Head of caudate nucleus (tissue), 42 donors: Measurements from ENCODE around the gene FEZ2.
A peak's percentile ranks its signal among the peaks of the same experiment; 100 is the strongest.

Source experiments
- DNase-seq, 42 donors: peaks; one replicate each; pipeline versions ENCODE4 v3.0.0 to v3.0.0-alpha.2; 2020 to 2021; ENCODE audit warnings: mixed read lengths in 7 of 42
- intact Hi-C: fragments of 100-400 bp; cut with DNase I; formaldehyde crosslinking; loops from one replicate; pipeline ENCODE4 v1.15.0; 2022

Gene FEZ2

DNA sequence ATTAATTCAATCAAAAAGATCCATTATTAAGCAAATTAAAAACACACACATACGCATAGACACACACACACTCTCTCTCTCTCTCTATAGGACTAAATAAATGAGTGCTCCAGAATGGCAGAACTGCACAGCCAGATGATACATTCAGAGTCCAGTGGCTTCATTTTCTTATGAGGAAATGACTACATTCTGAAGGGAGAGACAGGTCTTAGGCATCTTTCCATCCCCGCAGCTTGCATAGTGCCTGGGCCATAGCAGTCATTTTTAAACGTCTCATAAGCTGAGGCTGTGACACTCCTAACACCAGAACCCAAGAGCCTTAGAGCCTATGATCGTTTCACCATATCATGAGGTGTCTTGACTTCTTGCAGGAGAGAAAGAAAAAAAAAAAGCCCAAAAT lies 31.1 kb downstream of the FEZ2 start:
- intact Hi-C loops = no loop called here

DNA sequence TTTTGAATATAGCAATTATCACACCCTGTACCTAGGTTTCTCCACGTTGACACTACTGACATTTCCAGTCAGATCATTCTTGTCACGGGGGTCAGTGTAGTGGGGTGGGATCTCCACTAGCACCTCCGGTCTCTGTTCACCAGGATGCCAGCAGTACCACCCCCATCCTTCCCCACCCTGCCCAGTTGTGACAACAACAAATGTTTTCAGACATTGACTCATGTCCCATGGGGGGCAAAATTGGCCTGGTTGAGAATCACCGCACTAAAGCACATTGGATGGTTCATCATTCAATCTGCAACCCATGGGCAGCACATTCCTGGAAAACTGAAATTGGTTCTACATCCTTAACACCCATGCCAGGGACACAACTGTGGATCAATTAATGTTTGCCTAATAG lies 32.3 kb downstream of the FEZ2 start:
- no peak for DNase-seq
- intact Hi-C loops = no loop called here

More for the DNA sequence above, 31.1 kb downstream of the FEZ2 start:
- no peak for DNase-seq

- intact Hi-C loops = no loop called here
- peak in 30 of 42 donors; percentile 16 to 76 (median 44) for DNase-seq
Observed at GRCh38 chr2:36564377-36564930, 33.5 kb downstream of the FEZ2 start.

GRCh38 chr2:36562973-36563532 lies 34.9 kb downstream of the FEZ2 start:
- intact Hi-C loops = no loop called here
- peak in 30 of 42 donors; percentile 25 to 81 (median 54) for DNase-seq

DNA sequence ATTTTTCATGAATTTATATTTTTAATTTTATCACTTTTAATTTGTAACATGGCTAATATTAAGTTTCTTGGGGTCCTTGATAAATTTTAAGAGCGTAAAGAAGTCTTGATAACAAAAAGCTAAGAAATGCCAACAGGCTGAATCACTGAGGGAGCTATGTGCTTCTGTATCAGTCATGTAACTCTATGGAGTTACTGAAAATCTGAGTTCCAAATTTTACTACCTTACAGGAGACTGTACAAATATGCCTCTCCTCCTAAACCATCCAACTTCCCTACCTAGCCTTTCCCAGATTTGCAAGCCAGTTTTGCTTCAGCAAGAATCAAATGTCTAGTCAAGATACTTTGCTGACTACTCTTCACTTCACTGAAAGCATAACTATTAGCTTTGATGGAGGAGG lies 35.7 kb downstream of the FEZ2 start:
- intact Hi-C loops = no loop called here
- no peak for DNase-seq

DNA sequence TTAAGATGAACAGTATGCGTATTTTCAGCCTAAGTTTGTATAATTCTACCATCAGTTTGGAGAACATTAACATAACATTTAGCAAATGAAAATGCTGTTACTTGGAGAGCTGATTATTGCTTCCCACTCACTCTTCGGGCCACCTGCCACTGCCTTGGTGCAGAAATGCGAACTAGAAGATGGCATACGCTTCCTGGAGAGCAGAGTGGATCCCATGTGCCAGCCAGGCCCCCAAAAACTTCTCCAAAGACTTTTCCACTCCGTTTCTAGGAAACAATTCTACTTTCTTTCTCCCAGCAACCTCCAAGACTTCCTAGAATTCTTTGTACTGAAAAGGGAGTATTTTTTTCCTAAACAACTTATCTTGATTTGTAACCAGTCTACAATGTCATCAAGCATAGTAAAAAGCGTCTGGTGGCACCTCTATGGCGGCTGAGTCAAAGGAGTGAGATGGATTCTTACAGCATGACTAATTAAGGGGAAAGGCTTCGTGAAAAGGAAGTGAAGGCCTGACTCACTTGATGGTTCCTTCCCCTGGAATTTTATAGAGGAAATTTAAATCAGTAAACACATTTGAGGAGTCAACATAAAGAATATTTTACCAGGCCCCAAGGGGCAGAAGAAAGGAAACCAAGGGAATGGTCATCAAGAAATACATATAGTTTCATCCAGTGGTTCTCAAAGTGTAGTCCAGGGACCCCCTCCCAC lies 36.6 kb downstream of the FEZ2 start:
- no peak for DNase-seq
- intact Hi-C loops = no loop called here

DNA sequence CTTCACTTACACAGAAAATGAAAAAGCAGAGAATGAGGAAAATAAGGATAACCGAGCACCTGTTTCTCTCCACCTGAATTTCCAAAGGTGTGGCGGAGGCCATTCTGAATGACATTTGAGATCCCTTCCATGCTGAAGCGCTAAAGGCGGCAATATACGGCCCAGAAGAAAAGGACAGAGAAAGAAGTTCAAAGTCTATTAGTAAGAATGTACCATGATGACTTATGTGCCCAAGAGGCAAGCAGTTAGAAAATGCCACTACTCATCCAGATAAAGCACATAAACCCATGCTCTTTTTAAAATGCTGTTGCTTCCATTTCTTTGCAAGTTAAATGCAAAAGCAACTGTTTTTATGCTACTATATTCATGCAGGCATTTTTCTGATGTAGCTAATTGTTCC lies 37.2 kb downstream of the FEZ2 start:
- intact Hi-C loops = no loop called here
- DNase-seq = no peak

DNA sequence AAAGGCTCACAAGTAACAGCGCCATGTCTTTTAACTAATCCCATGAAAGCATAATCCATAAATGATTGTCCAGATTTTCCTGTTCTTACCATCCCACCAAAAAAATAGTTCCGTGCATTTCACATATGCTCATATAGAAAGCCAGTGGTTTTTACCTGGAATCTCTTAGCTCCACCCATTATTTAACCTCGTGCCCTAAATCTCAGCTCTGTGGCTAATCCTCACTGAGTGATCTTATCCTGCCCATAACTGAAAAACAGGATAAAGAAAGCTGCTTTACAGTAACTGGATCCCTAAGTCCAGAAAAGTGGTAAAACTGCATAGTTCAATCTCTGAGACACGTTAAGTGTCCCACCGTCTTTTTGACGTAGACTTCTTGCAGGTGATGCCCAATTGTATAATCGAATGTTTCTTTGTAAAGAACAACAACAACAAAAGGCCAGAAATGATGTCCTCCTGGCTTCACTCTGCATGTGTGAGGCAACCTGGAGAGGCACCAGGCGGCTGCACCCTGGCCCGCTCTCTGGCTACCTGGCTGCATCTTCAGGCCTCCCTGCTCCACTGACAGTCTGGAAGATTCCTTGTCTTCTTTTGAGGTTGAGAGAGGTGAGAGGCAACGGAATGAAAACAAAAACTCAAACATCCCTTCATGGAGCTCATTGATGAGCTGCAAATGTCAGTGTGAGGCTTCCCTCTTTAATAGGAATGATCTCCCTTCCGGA lies 38.6 kb downstream of the FEZ2 start:
- no peak for DNase-seq
- intact Hi-C loops = no loop called here

- no peak for DNase-seq
- intact Hi-C loops = no loop called here
Observed at GRCh38 chr2:36556842-36557241, 41.1 kb downstream of the FEZ2 start.

DNA sequence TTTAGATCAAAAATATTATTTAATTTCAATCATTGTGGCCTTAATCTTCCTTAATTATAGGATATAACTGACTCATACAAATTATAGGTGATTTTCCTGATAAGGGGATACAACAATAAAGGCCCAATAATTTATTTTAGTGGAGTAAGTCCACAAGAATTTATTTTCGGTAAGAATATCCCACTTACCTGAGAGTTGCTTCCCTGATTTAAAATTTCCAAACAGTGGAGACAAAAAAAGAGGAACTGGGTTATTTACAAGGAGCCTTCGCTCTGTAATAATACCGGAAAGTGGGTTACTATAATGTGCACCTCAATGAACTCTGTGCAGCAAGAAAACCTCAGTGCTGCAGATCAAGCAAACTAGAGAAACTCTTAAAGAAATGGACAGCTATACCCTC lies 42.2 kb downstream of the FEZ2 start:
- intact Hi-C loops = no loop called here
- no peak for DNase-seq

DNA sequence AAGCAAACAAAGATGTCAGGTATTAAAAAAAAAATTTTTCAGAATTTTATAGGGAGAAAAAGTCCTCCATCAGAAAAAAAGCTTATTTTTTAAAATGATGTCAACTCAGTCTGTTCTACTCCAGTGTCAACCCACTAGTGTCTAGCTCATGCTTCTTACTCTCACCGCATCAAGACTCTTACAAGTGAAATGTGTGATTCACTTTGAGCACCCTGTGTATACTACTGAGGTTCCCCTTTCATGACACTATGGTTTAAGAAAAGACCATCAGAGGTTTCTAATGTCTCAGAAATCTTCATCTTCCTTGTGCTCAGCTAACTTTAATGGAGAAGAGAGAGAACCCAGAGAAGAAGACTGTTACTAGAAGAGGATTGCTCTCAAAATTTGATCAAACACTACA lies 43.4 kb downstream of the FEZ2 start:
- intact Hi-C loops = no loop called here
- DNase-seq = no peak

GRCh38 chr2:36553683-36554082 lies 44.3 kb downstream of the FEZ2 start:
- DNase-seq = peak in 1 of 42 donors; percentile 12
- intact Hi-C loops = no loop called here

GRCh38 chr2:36550006-36550405 lies 48.0 kb downstream of the FEZ2 start:
- DNase-seq = no peak
- intact Hi-C loops = no loop called here

GRCh38 chr2:36549165-36549574 lies 48.8 kb downstream of the FEZ2 start:
- intact Hi-C loops = no loop called here
- no peak for DNase-seq

- no peak for DNase-seq
- intact Hi-C loops = no loop called here
Observed at GRCh38 chr2:36547906-36548305, 50.1 kb downstream of the FEZ2 start.

DNA sequence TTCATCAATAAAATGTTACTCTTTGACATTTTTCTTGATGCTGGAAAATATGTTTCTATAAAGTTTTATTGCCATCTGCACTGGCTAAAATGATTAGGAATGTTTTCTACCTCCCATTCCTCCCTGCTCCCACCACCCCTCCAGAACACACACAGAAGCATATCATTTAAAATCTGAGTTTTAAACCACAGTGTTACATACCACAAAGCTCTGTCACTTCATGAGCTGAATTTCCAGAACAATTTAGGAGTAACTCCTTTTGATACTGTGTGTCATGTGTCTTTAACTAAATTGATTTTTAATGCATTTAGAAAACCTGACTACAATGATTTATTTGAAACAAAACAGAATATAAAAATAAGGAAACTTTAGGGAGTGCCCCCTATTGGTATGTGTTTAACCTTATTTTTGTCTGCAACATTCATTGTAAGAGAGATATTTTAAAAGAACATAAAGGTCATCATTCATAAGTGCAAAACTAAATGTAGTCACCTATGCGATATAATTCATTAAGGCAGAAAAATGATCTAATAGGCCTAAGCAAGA lies 52.0 kb downstream of the FEZ2 start:
- intact Hi-C loops = no loop called here
- no peak for DNase-seq

DNA sequence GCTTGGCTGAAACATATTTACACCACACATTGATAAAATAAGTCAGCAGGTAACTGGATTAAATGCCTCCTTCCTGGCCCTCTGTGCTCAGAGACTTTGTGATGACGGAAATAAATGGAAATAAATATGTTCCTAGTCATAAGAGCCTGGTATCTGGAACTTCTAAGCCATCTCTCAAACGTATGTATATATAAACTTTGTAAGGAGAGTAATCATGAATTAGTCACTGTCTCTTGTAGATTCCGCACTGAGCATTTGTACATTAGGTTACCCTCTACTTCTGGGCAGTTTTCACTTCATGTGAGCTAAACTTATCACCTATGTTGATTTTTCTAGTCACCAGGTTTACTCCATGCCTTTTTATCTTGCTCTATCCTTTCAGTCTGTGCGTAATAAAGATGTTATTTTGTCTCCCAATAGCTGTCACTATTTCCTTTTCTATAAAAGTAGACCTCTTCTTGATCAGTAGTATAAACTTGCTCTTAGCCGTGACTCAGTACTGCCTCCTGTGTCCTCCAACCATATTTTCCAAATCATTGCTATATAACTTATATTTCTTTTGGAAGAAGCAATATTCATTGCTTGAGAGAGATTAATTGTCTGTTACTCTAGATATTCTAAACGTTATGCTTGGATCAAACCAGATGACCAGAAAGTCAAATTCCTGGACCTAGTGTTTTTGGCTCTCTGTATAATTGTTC lies 53.2 kb downstream of the FEZ2 start:
- no peak for DNase-seq
- intact Hi-C loops = no loop called here

- intact Hi-C loops = no loop called here
- peak in 10 of 42 donors; percentile 7 to 63 (median 32) for DNase-seq
Observed at GRCh38 chr2:36541891-36542595, 55.9 kb downstream of the FEZ2 start.
